Upper lobe of right lung (tissue), 1 donor: ENCODE measurements around the gene HMG20A. TPM values are rescaled to one million over a fixed set of nuclear protein-coding genes. Genes with fewer than 3 reads are reported as not detected.

Experiments used
- ATAC-seq: fragments of 200-7000 bp; cut with Tn5 transposase; one replicate; pipeline ENCODE4 v1.9.1; 2020; ENCODE audit warnings: mild to moderate bottlenecking, moderate library complexity
- DNase-seq: peaks from one replicate; pipeline ENCODE4 v3.0.0-alpha.2; 2020
- H3K27ac ChIP-seq: fragments of 200-600 bp; one replicate; pipeline ENCODE4 v1.8.0; 2022
- H3K27me3 ChIP-seq: fragments of 200-600 bp; one replicate; pipeline ENCODE4 v1.8.0; 2022; ENCODE audit warnings: mild to moderate bottlenecking
- H3K36me3 ChIP-seq: fragments of 200-600 bp; one replicate; pipeline ENCODE4 v1.8.0; 2022
- H3K4me1 ChIP-seq: fragments of 200-600 bp; one replicate; pipeline ENCODE4 v1.8.0; 2022
- H3K4me3 ChIP-seq: fragments of 200-600 bp; one replicate; pipeline ENCODE4 v1.8.0; 2022; ENCODE audit warnings: mild to moderate bottlenecking
- H3K9me3 ChIP-seq: fragments of 200-600 bp; one replicate; pipeline ENCODE4 v1.8.0; 2022
- intact Hi-C: fragments of 100-400 bp; cut with DNase I; formaldehyde crosslinking; loops from one replicate; pipeline ENCODE4 v1.11.0; 2022
- total RNA-seq: library from RNA; stranded (reverse); fragmentation: NEBNext Ultra II Directional; extraction: Animal tissue kit (Norgen Biotek cat#: 25700); gene quantifications from one replicate; pipeline ENCODE4 v1.2.1, GENCODE V29; 2021
- TF ChIP-seq, protein P1 (sequence below): fragments of 200-600 bp; IDR thresholded peaks from one replicate; pipeline ENCODE4 v1.8.0; 2022; ENCODE audit warnings: antibody characterized with exemption
- donor health status: DM: no; HTN: yes; CAD: no; lungs with severe emphysema.

HMG20A gene
- total RNA-seq, 1 donor from 2014 or later = 41.9 TPM

DNA sequence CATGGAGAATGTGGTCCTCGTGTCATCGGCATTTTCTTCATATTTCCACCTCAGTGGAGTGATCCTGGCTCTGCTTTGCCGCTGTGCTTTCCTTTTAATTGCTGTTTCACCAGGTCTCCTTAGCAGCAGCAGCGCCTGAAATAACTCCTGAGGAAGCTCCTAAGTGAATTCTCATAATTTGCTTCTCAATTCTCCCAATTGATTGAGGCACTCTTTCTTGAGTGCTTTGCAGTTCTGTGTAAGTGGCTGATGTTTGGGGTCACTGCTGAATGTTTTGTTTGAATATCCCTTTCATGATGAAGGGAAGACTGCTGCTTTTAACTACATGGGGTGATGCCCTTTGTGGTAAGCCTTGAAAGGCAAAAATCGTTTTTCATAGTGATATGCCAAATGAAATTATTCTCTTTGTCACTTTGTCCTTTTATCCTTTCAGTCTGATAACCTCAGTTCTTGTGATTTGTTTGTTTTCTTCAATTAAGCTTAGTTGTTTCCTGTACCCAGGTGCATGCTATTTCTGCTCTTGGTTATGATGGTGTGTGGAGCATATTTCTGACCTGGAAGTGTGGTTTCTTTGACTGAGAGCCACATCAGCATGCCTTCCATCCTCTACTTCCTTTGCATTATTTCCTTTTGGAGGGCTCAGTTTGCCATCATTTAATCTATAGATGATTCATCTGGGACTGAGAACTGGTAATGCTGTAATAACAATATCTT lies 36.7 kb downstream of the HMG20A start:
- Histone ChIP-seq H3K4me1 (peaks cover 39% of the 10 kb centered on the region), H3K4me3 (no peak overlapping the region), H3K27ac (peak overlapping the region; percentile 8), H3K9me3 (no peaks in the 10 kb centered on the region), H3K27me3 (no peaks in the 10 kb centered on the region), H3K36me3 (peaks cover 15% of the 10 kb centered on the region)
- ATAC-seq (peak; percentile 9), DNase-seq (no peak)
- TF ChIP-seq, protein P1, sequence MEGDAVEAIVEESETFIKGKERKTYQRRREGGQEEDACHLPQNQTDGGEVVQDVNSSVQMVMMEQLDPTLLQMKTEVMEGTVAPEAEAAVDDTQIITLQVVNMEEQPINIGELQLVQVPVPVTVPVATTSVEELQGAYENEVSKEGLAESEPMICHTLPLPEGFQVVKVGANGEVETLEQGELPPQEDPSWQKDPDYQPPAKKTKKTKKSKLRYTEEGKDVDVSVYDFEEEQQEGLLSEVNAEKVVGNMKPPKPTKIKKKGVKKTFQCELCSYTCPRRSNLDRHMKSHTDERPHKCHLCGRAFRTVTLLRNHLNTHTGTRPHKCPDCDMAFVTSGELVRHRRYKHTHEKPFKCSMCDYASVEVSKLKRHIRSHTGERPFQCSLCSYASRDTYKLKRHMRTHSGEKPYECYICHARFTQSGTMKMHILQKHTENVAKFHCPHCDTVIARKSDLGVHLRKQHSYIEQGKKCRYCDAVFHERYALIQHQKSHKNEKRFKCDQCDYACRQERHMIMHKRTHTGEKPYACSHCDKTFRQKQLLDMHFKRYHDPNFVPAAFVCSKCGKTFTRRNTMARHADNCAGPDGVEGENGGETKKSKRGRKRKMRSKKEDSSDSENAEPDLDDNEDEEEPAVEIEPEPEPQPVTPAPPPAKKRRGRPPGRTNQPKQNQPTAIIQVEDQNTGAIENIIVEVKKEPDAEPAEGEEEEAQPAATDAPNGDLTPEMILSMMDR = no peak
- intact Hi-C loops = no loop called here

DNA sequence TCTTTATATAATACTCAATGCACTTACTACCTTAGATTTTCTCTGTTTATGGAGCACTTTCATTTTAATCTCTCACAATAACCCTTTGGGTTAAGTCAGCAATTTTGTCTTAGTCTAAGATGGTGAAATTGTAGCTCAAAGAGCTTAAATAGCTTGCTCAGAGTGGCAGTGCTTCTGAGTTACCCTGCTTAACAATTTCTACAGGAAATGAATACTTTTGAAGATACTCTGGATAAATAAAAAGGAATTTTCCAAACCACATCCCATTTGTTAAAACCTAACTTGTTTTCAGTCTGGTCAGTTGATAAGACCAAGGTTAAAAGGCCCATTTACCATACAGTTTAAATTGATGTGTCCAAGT lies 37.2 kb downstream of the HMG20A start:
- DNase-seq (no peak), ATAC-seq (no peak)
- H3K4me3 ChIP-seq = no peak overlapping the region
- TF ChIP-seq, protein P1 = no peak
- H3K27me3 ChIP-seq = no peaks in the 10 kb centered on the region
- H3K4me1 ChIP-seq = peaks cover 39% of the 10 kb centered on the region
- peaks cover 17% of the 10 kb centered on the region for H3K36me3 ChIP-seq
- no peaks in the 10 kb centered on the region for H3K9me3 ChIP-seq
- H3K27ac ChIP-seq = no peak overlapping the region
- intact Hi-C loops = no loop called here

DNA sequence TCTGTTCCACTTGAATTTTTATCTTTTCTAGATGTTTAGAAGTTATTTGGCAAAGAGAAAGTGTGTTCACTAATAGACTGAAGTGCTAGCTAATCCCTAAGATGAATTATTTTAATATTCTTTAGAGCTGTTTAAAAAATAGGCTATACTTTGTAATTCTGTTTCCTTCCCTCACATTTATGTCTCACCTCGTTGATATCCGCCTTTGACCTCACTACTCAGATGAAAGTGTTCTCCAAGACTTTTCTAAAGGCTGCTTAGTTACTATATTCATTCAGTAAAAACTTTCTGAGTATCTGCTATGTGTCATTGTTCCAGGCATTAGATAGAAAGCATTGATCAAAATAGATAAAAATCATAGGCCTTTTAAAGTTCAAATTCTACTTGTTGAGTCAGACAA lies 38.3 kb downstream of the HMG20A start:
- Histone ChIP-seq H3K27me3 (no peaks in the 10 kb centered on the region), H3K4me1 (peaks cover 39% of the 10 kb centered on the region), H3K9me3 (no peaks in the 10 kb centered on the region), H3K36me3 (peaks cover 27% of the 10 kb centered on the region), H3K27ac (no peak overlapping the region), H3K4me3 (no peak overlapping the region)
- TF ChIP-seq, protein P1 = no peak
- DNase-seq = no peak
- intact Hi-C loops = no loop called here
- ATAC-seq = no peak

DNA sequence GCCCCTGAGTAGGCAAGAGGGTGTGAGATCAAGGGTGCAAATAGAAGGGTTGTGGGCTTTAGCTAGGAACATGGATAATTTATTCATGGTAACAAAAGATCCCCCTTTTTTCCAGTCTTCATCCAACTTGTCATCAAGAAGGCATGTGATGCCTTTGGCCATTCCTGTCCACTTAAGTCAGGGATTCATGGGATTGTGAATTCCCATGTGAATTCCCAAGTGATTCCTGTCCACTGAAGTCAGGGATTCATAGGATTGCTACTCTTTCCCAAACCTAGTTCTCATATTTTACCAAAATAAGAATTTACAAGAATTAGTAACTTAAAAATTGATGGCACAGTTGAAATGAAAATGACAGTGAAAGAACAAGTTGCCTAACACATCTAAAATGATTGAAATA lies 40.8 kb downstream of the HMG20A start:
- intact Hi-C loops = no loop called here
- no peaks in the 10 kb centered on the region for H3K27me3 ChIP-seq
- H3K27ac ChIP-seq = no peak overlapping the region
- DNase-seq (no peak), ATAC-seq (no peak)
- H3K4me1 ChIP-seq = peaks cover 18% of the 10 kb centered on the region
- H3K36me3 ChIP-seq = peaks cover 51% of the 10 kb centered on the region
- TF ChIP-seq, protein P1 = no peak
- H3K4me3 ChIP-seq = no peak overlapping the region
- no peaks in the 10 kb centered on the region for H3K9me3 ChIP-seq

DNA sequence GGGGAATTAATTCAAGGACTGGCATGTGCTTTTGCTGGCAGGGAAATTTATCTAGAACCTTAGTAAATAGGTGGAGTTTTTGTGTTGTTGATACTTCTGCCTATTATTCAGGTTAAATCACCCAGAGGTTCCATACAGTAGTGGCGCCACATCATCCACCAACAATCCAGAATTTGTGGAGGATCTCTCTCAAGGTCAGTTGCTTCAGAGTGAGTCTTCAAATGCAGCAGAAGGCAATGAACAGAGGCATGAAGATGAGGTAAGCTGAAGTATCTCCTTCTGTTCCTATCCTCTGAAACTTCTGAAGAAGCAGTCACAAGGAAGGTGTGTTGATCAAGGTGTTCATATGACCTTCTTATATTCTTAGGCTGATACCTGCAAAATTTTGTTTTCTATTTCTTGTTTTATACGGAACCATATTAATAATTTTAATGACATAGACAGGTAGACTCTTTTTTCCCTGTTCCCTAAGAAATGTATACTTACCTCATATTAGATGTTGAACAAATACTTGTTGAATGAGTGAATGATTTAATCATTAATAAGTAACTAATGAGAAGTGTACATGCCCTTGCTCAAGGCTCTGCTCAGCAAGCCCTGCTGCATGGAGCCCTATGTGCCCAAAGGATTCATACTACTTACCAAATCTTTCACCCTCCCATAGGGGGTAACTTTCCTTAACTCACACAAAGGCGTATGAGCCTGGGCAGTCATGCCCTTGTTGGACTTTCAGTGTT lies 43.6 kb downstream of the HMG20A start:
- no peak overlapping the region for H3K27ac ChIP-seq
- peak; percentile 55 for ATAC-seq
- TF ChIP-seq, protein P1 = no peak
- H3K9me3 ChIP-seq = no peaks in the 10 kb centered on the region
- no peak overlapping the region for H3K4me3 ChIP-seq
- intact Hi-C loops = no loop called here
- peaks cover 69% of the 10 kb centered on the region for H3K36me3 ChIP-seq
- no peaks in the 10 kb centered on the region for H3K4me1 ChIP-seq
- no peak for DNase-seq
- no peaks in the 10 kb centered on the region for H3K27me3 ChIP-seq
